Body of pancreas (tissue), 4 donors: ENCODE data around the gene DIS3L2. TPM values are rescaled to one million over a fixed set of nuclear protein-coding genes. Genes with fewer than 3 reads are reported as not detected.

ENCODE experiments used
- ATAC-seq: fragments of 150-250 bp; one replicate; pipeline ENCODE4 v1.9.1; 2016
- DNase-seq, 4 donors: peaks; one replicate each; pipeline ENCODE4 v3.0.0-alpha.2; 2019
- H3K27ac ChIP-seq, 4 donors: fragments of 200-600 bp; sonication (generic); 1 replicate in 3 of 4; 2 replicates in 1 of 4; pipeline versions ENCODE4 v1.5.1 to v1.6.1; 2016 to 2019; ENCODE audit warnings: mild to moderate bottlenecking in 1 of 4, mixed read lengths in 1 of 4, moderate library complexity in 1 of 4
- H3K27me3 ChIP-seq, 2 donors: fragments of 200-600 bp; sonication (generic); one replicate each; pipeline ENCODE4 v1.6.0; 2016; ENCODE audit warnings: mild to moderate bottlenecking in 1 of 2
- H3K36me3 ChIP-seq, 2 donors: fragments of 200-600 bp; sonication (generic); replicated peaks in 1 of 2; 2 replicates each; pipeline ENCODE4 v1.5.1; 2016; ENCODE audit warnings: low read depth in 2 of 2; ENCODE audit not compliant: insufficient read depth in 1 of 2
- H3K4me1 ChIP-seq: fragments of 200-600 bp; sonication (generic); one replicate; pipeline ENCODE4 v1.6.0; 2016
- H3K4me3 ChIP-seq, 2 donors: fragments of 200-600 bp; sonication (generic); 1 replicate in 1 of 2; 2 replicates in 1 of 2; pipeline ENCODE4 v1.5.1; 2016 to 2019
- H3K9me3 ChIP-seq, 3 donors: fragments of 200-600 bp; sonication (generic); 1 replicate in 2 of 3; 2 replicates in 1 of 3; pipeline ENCODE4 v1.5.1; 2016
- CTCF ChIP-seq, 7 experiments: fragments of 450-650 bp in 4 of 7; fragments of 200-600 bp in 3 of 7; sonication (generic) in 3 of 7; IDR thresholded peaks; one replicate each; pipeline ENCODE4 v1.5.1; 2016 to 2019; ENCODE audit warnings: antibody characterized with exemption in 7 of 7
- POLR2A ChIP-seq, 3 donors: fragments of 450-650 bp; IDR thresholded peaks; one replicate each; pipeline ENCODE4 v1.6.1; 2016; ENCODE audit warnings: antibody characterized with exemption in 3 of 3, mild to moderate bottlenecking in 2 of 3
- WGBS, 2 donors: methylation state at CpG; one replicate each; pipeline ENCODE4 v1.1.5; 2017; 5-methylcytosine and 5-hydroxymethylcytosine counted together
- intact Hi-C: fragments of 100-400 bp; cut with DNase I; formaldehyde crosslinking; loops from one replicate; pipeline ENCODE4 v1.15.1; 2023
- total RNA-seq, 2 donors: library from RNA; depleted of rRNA; stranded (reverse); fragments of >200 nt; gene quantifications; one replicate each; pipeline ENCODE4 v1.1.0, GENCODE V29; 2016

The DIS3L2 gene
- total RNA-seq, 2 donors from 2014 or later, result 27.8 to 113 TPM

DNA sequence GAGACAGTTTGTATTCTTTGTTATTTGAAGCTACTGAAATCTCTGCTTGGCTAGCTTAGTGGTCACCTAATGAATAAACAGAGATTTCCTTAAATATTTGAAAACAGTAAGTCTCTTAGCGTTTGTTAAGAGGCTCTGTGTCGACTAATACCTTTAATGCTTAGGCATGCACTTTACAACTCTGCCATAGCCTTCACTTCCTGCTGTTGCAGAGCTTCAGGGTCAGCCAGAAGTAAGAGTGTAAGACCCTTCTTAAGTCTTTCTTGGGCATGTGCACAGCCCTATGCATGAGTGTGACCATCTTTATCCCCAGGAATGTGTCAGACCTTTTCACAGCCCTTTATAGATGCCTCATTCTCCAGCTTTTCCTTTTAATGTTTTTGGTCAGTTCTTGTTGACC, 221.8 kb downstream of the DIS3L2 start:
- WGBS, 2 donors, result 92 to 93% methylated on average over 2 of the region's 2 CpGs
- no peak overlapping the region for H3K27ac ChIP-seq
- no peak for TF ChIP-seq CTCF (IDR thresholded peaks at IDR 0.05)
- no peak for TF ChIP-seq POLR2A (IDR thresholded peaks at IDR 0.05)
- no peak overlapping the region for H3K4me3 ChIP-seq
- ATAC-seq (no peak), DNase-seq (no peak)
- intact Hi-C loops, result no loop called here
- H3K9me3 ChIP-seq, result no peaks in the 10 kb centered on the region
- no peaks in the 10 kb centered on the region for H3K27me3 ChIP-seq
- H3K36me3 ChIP-seq, result no peaks in the 10 kb centered on the region
- H3K4me1 ChIP-seq, result no peaks in the 10 kb centered on the region

- Histone ChIP-seq H3K27ac (no peak overlapping the region), H3K4me1 (no peaks in the 10 kb centered on the region), H3K36me3 (no peaks in the 10 kb centered on the region), H3K9me3 (no peaks in the 10 kb centered on the region), H3K27me3 (no peaks in the 10 kb centered on the region), H3K4me3 (no peak overlapping the region)
- TF ChIP-seq POLR2A (IDR thresholded peaks at IDR 0.05) (no peak), CTCF (IDR thresholded peaks at IDR 0.05) (no peak)
- no peak for ATAC-seq
- DNase-seq, result no peak
- WGBS, 2 donors, result 98 to 99% methylated on average over 6 of the region's 6 CpGs
- intact Hi-C loops, result no loop called here
Observed at GRCh38 chr2:232184346-232184745, 222.8 kb downstream of the DIS3L2 start.

- Histone ChIP-seq H3K4me3 (no peak overlapping the region), H3K36me3 (no peaks in the 10 kb centered on the region), H3K4me1 (no peaks in the 10 kb centered on the region), H3K27me3 (no peaks in the 10 kb centered on the region), H3K9me3 (peaks cover 0 to 5% (median 0%) of the 10 kb centered on the region in 3 donors), H3K27ac (no peak overlapping the region)
- 95 to 96% methylated on average over 2 of the region's 2 CpGs for WGBS, 2 donors
- ATAC-seq (no peak), DNase-seq (no peak)
- TF ChIP-seq POLR2A (IDR thresholded peaks at IDR 0.05), result no peak
- TF ChIP-seq CTCF (IDR thresholded peaks at IDR 0.05), result no peak
- intact Hi-C loops, result no loop called here
Observed at GRCh38 chr2:232190796-232191195, 229.3 kb downstream of the DIS3L2 start.

- WGBS, 2 donors, result 100% methylated on average over 1 of the region's 1 CpG; no CpG with 5 or more reads in 1 of the 2 donors
- intact Hi-C loops, result no loop called here
Observed at GRCh38 chr2:232195487-232195886, 234.0 kb downstream of the DIS3L2 start.

More at GRCh38 chr2:232195487-232195886, 234.0 kb downstream of the DIS3L2 start:
- ATAC-seq (no peak), DNase-seq (no peak)
- Histone ChIP-seq H3K4me3 (no peak overlapping the region), H3K9me3 (peaks cover 0 to 5% (median 0%) of the 10 kb centered on the region in 3 donors), H3K27ac (no peak overlapping the region), H3K27me3 (no peaks in the 10 kb centered on the region), H3K4me1 (no peaks in the 10 kb centered on the region), H3K36me3 (no peaks in the 10 kb centered on the region)
- no peak for TF ChIP-seq CTCF (IDR thresholded peaks at IDR 0.05)
- no peak for TF ChIP-seq POLR2A (IDR thresholded peaks at IDR 0.05)
